MG63 (cell line): ENCODE data around the gene TANGO6. TPM values are rescaled to one million over a fixed set of nuclear protein-coding genes. Genes with fewer than 3 reads are reported as not detected.

Source experiments
- total RNA-seq: library from RNA; depleted of rRNA; stranded (reverse); fragments of >200 nt; shearing (Covaris generic); gene quantifications from 2 replicates; pipeline ENCODE4 v1.2.3, GENCODE V29; 2014; ENCODE audit warnings: low replicate concordance; rRNA removed

The TANGO6 gene
- total RNA-seq, 1 experiment from 2014 or later, result 10.8 TPM

Other genes starting within 250 kb of the TANGO6 start
- not detected in 2 replicates for gene CDH3, start 198.2 kb upstream of the TANGO6 start, total RNA-seq
- gene CDH1, start 106.2 kb upstream of the TANGO6 start, total RNA-seq, result not detected in 2 replicates